HEK293 (cell line): ENCODE measurements around the gene DLL4.

Experiments
- CTCF ChIA-PET: fragments of 350-600 bp; formaldehyde crosslinking; extraction: SDS; loops from one replicate; lab custom pipeline; 2021; ENCODE audit warnings: antibody characterized with exemption; lab: Yijun Ruan, JAX
- POLR2A ChIA-PET: fragments of 300-600 bp; formaldehyde crosslinking; extraction: SDS; loops from one replicate; lab custom pipeline; 2020; ENCODE audit warnings: antibody characterized with exemption, inconsistent platforms; lab: Yijun Ruan, JAX
- H3K27ac ChIP-seq: fragments of 200-500 bp; sonication (Bioruptor generic); 2 replicates; pipeline ENCODE4 v1.5.1; 2014; ENCODE audit warnings: low read depth, low read length, control low read depth, inconsistent platforms; ENCODE audit errors: extremely low read depth
- H3K36me3 ChIP-seq, 2 experiments: fragments of 200-500 bp in 1 of 2; sonication (Bioruptor generic) in 1 of 2; 1 replicate in 1 of 2; 2 replicates in 1 of 2; pipeline ENCODE4 v1.5.1; 2014 to 2017; ENCODE audit warnings: inconsistent platforms in 2 of 2, low read length in 2 of 2; ENCODE audit not compliant: control insufficient read depth in 2 of 2, insufficient read depth in 1 of 2
- H3K4me1 ChIP-seq: fragments of 200-500 bp; sonication (Bioruptor generic); 2 replicates; pipeline ENCODE4 v1.5.1; 2014; ENCODE audit warnings: mild to moderate bottlenecking, low read length, inconsistent platforms; ENCODE audit not compliant: control insufficient read depth, insufficient read depth
- H3K4me3 ChIP-seq: 2 replicates; pipeline ENCODE4 v1.5.1; 2011; ENCODE audit warnings: low read depth, mild to moderate bottlenecking, control low read depth, low read length, moderate library complexity
- H3K9me3 ChIP-seq: fragments of 200-500 bp; sonication (Bioruptor generic); 2 replicates; pipeline ENCODE4 v1.5.1; 2014; ENCODE audit warnings: low read depth, low read length, inconsistent platforms; ENCODE audit not compliant: control insufficient read depth, insufficient read depth
- OVOL3 ChIP-seq: fragments of 450-650 bp; formaldehyde crosslinking; IDR thresholded peaks from 2 replicates; pipeline ENCODE4 v1.5.1; 2016; ENCODE audit warnings: missing biosample characterization, missing genetic modification characterization
- PATZ1 ChIP-seq: fragments of 450-650 bp; formaldehyde crosslinking; IDR thresholded peaks from 2 replicates; pipeline ENCODE4 v1.5.1; 2016; ENCODE audit warnings: missing biosample characterization, missing genetic modification characterization
- PRDM10 ChIP-seq: fragments of 450-650 bp; formaldehyde crosslinking; IDR thresholded peaks from 2 replicates; pipeline ENCODE4 v1.5.1; 2016; ENCODE audit warnings: missing biosample characterization, missing genetic modification characterization
- ZBTB1 ChIP-seq: fragments of 450-650 bp; formaldehyde crosslinking; IDR thresholded peaks from 2 replicates; pipeline ENCODE4 v1.5.1; 2016; ENCODE audit warnings: missing biosample characterization, missing genetic modification characterization
- ZNF266 ChIP-seq: fragments of 450-650 bp; formaldehyde crosslinking; IDR thresholded peaks from 2 replicates; pipeline ENCODE4 v1.5.1; 2016; ENCODE audit warnings: missing biosample characterization, missing genetic modification characterization, low read depth
- ZNF280C ChIP-seq: fragments of 450-650 bp; formaldehyde crosslinking; IDR thresholded peaks from 2 replicates; pipeline ENCODE4 v1.5.1; 2016; ENCODE audit warnings: missing biosample characterization, missing genetic modification characterization
- ZNF280D ChIP-seq: fragments of 450-650 bp; formaldehyde crosslinking; IDR thresholded peaks from 2 replicates; pipeline ENCODE4 v1.5.1; 2016; ENCODE audit warnings: missing biosample characterization, missing genetic modification characterization
- ZNF341 ChIP-seq: fragments of 450-650 bp; formaldehyde crosslinking; IDR thresholded peaks from 2 replicates; pipeline ENCODE4; 2016; ENCODE audit warnings: low read depth, missing biosample characterization, missing genetic modification characterization
- ZNF394 ChIP-seq: fragments of 450-650 bp; formaldehyde crosslinking; IDR thresholded peaks from 2 replicates; pipeline ENCODE4 v1.5.1; 2016; ENCODE audit warnings: missing biosample characterization, missing genetic modification characterization, mild to moderate bottlenecking, moderate library complexity, borderline replicate concordance
- ZNF473 ChIP-seq: fragments of 450-650 bp; formaldehyde crosslinking; IDR thresholded peaks from 2 replicates; pipeline ENCODE4 v1.5.1; 2017; ENCODE audit warnings: missing biosample characterization, missing genetic modification characterization
- ZNF488 ChIP-seq: fragments of 450-650 bp; formaldehyde crosslinking; IDR thresholded peaks from 2 replicates; pipeline ENCODE4 v1.5.1; 2016; ENCODE audit warnings: missing biosample characterization, missing genetic modification characterization
- ZNF544 ChIP-seq: fragments of 450-650 bp; formaldehyde crosslinking; IDR thresholded peaks from 2 replicates; pipeline ENCODE4 v1.5.0; 2017; ENCODE audit warnings: missing biosample characterization, missing genetic modification characterization
- ZNF76 ChIP-seq: fragments of 450-650 bp; formaldehyde crosslinking; IDR thresholded peaks from 2 replicates; pipeline ENCODE4; 2016; ENCODE audit warnings: low read depth, missing biosample characterization, missing genetic modification characterization, borderline replicate concordance
- ZNF843 ChIP-seq: fragments of 450-650 bp; formaldehyde crosslinking; IDR thresholded peaks from 2 replicates; pipeline ENCODE4 v1.5.1; 2016; ENCODE audit warnings: missing biosample characterization, missing genetic modification characterization
- ZSCAN5A ChIP-seq: fragments of 450-650 bp; formaldehyde crosslinking; IDR thresholded peaks from 2 replicates; pipeline ENCODE4 v1.5.1; 2016; ENCODE audit warnings: missing biosample characterization, missing genetic modification characterization

The DLL4 gene

GRCh38 chr15:40981186-40981585 is 52.0 kb downstream of the DLL4 start (continued):
- no peak for TF ChIP-seq ZNF280D (tag by site-specific recombination)
- no peak for TF ChIP-seq ZNF394
- TF ChIP-seq ZNF488 (tag by site-specific recombination), result no peak
- no peak for TF ChIP-seq ZNF544 (tag by site-specific recombination)

- POLR2A ChIA-PET, result no interaction called here
- H3K27ac ChIP-seq, result no peak overlapping the region
- H3K4me3 ChIP-seq, result no peak overlapping the region
- TF ChIP-seq PRDM10 (no peak), OVOL3 (tag by site-specific recombination) (no peak), PATZ1 (tag by site-specific recombination) (no peak), ZSCAN5A (tag by site-specific recombination) (no peak), ZNF341 (no peak), ZNF280C (tag by site-specific recombination) (no peak), ZNF473 (tag by site-specific recombination) (no peak), ZNF266 (tag by site-specific recombination) (no peak), ZBTB1 (tag by site-specific recombination) (no peak), ZNF843 (tag by site-specific recombination) (no peak), ZNF76 (tag by site-specific recombination) (no peak)
- no peaks in the 10 kb centered on the region for H3K9me3 ChIP-seq
- H3K4me1 ChIP-seq, result no peaks in the 10 kb centered on the region
- H3K36me3 ChIP-seq, result peaks cover 8 to 100% of the 10 kb centered on the region in 2 experiments
- CTCF ChIA-PET, result no interaction called here
Observed at GRCh38 chr15:40982855-40983254, 53.7 kb downstream of the DLL4 start.
